ENCODE measurements around the gene MAGEB6B.
"Not testable (repeated sequence)": the region's sequence is repeated elsewhere in the genome, so short reads cannot be mapped to it uniquely, and the experiment has no call there.

Gene MAGEB6B, protein sequence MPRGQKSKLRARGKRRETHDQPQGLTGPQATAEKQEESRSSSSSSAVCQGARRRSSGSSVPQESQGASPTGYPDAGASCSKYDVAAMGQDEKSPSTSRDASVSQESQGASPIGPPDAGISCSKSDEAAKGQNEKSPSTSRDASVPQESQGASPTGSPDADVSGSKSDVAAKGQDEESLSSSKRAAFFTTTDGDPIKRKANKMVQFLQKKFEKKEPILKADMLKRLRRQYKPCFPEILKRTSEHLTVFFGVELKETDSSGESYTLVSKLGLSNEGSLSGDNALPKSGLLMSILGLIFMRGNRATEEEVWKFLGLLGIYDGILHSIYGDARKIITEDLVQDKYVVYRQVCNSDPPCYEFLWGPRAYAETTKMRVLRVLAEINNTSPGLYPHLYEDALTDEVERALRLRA

DNA sequence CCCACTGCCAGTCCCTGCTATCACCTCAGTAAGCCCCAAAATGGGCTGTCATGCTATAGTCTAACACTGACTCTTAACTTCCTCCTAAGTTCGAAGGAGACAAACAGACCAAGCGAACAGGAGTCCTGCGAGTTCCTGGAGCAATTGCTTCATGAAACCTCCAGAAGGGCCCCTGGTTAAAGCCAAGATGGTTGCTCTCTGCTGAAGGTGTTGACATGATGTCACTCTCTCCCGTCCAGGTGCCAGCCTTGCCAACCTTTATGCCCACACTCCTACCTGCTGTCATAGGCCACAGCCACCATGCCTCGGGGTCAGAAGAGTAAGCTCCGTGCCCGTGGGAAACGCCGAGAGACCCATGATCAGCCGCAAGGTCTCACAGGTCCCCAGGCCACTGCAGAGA, at the start of gene MAGEB6B:
TSS of gene MAGEB6B (plus strand) at position 301 of the 400 bp plus-strand sequence. CDS start at position 301, 0 bp downstream.
- DNase-seq, result no peak

DNA sequence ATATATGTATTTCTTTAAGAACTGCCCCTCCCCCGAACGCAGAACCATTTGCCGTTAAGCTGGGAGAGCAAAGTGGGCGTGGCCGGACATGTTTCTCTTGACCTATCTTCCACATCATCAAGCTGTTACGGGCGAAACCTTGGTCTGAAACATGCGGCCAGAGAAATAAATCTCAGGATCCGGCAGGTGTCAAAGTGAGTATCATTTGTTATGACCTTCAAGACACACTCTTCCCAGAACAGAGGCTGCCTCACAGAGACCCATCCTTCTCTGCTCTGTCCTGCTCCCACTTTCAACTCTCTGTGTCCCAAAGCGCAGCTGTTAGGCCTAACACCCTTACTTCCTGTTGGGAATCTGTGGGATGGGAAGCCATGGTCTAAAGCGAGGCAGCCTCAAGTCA, 22.1 kb upstream of the MAGEB6B start, which contains the start of gene MAGEB18:
TSS of gene MAGEB18 (plus strand) at position 70 of the 400 bp plus-strand sequence. CDS start 643 bp downstream, outside the sequence.
- DNase-seq, result no peak

- no peak for DNase-seq
Observed at GRCh38 chrX:26146024-26146423, 14.4 kb upstream of the MAGEB6B start.

GRCh38 chrX:26192204-26192603, 31.8 kb downstream of the MAGEB6B start, which contains the start of gene MAGEB6:
Gene MAGEB6, plus strand, starts transcription at chrX:26192440. Its CDS starts 1,407 bp downstream, at chrX:26193847.
- no peak for DNase-seq

DNA sequence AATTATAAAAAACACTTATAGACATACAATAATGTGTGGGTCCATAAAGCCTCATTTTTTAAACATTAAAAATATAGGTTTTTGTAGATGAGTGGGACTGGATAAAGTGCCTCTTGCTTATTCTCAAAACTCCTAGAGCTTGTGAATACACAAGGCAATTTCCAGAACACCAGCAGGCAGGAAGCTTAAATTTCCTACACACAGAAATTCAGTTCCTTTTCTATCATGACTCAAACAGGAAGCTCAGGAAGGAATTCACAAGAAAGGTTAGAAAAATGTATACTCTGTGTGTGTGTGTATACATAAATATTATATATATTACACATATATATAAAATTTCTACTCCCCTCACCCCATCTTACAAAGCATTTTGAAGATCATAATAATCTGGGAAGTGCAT, 43.2 kb downstream of the MAGEB6B start:
- DNase-seq, result no peak

DNA sequence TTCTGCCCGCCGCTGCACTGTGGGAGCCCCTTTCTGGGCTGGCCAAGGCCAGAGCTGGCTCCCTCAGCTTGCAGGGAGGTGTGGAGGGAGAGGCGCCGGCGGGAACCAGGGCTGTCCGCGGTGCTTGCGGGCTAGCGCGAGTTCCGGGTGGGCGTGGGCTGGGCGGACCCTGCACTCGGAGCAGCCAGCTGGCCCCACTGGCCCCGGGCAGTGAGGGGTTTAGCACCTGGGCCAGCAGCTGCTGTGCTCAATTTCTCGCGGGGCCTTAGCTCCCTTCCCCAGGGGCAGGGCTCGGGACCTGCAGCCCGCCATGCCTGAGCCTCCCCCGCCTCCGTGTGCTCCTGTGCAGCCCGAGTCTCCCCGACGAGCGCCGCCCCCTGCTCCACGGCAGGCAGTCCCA, 44.3 kb downstream of the MAGEB6B start:
- DNase-seq, result not testable (repeated sequence)

- no peak for DNase-seq
Observed at GRCh38 chrX:26208012-26208411, 47.6 kb downstream of the MAGEB6B start.

Data from activated CD4-positive, alpha-beta T cell treated with anti-CD3 and anti-CD28 coated beads, Interleukin-10, Interleukin-2, amounts not matched to agents 100 ng/mL and 50 ng/mL, durations not matched to agents 16 hours and 8 hours (primary cell).